HepG2 (cell line): ENCODE data around the gene SMG7. TPM values are rescaled to one million over a fixed set of nuclear protein-coding genes. Genes with fewer than 3 reads are reported as not detected.

Experiments
- BCL6 ChIP-seq: IDR thresholded peaks from 2 replicates; pipeline ENCODE4 v1.6.1; 2016; ENCODE audit warnings: missing genetic modification reagents, missing compliant biosample characterization
- CHD2 ChIP-seq: IDR thresholded peaks from 2 replicates; pipeline ENCODE4 v1.6.1; 2011; ENCODE audit warnings: low read depth, low read length, improper control_type of control experiment
- FOXM1 ChIP-seq: sonication (generic); formaldehyde crosslinking; IDR thresholded peaks from 2 replicates; pipeline ENCODE4 v1.5.0; 2020; ENCODE audit warnings: missing genetic modification reagents
- HNF1A ChIP-seq, 2 experiments: sonication (generic) in 1 of 2; formaldehyde crosslinking in 1 of 2; IDR thresholded peaks; 2 replicates each; pipeline versions ENCODE4 v1.4.0 to v1.6.1; 2016 to 2020; ENCODE audit warnings: borderline replicate concordance in 1 of 2, low read depth in 1 of 2, mild to moderate bottlenecking in 1 of 2, missing genetic modification reagents in 1 of 2
- ISL2 ChIP-seq: sonication (generic); formaldehyde crosslinking; IDR thresholded peaks from 2 replicates; pipeline ENCODE4 v1.5.0; 2020; ENCODE audit warnings: missing genetic modification reagents
- JUN ChIP-seq: sonication (generic); formaldehyde crosslinking; IDR thresholded peaks from 2 replicates; pipeline ENCODE4 v1.4.0; 2020; ENCODE audit warnings: mild to moderate bottlenecking, missing genetic modification reagents
- KLF11 ChIP-seq: IDR thresholded peaks from 2 replicates; pipeline ENCODE4 v1.6.1; 2016; ENCODE audit warnings: missing compliant biosample characterization
- NCOA1 ChIP-seq: sonication (generic); formaldehyde crosslinking; IDR thresholded peaks from 2 replicates; pipeline ENCODE4 v1.9.0; 2021; ENCODE audit warnings: missing genetic modification reagents
- NFYC ChIP-seq: IDR thresholded peaks from 2 replicates; pipeline ENCODE4 v1.6.1; 2016; ENCODE audit warnings: missing genetic modification reagents, missing compliant biosample characterization
- POLR2A ChIP-seq, 2 experiments: IDR thresholded peaks; 2 replicates each; pipeline ENCODE4 v1.6.1; 2011; ENCODE audit warnings: low read depth in 2 of 2, low read length in 2 of 2, mild to moderate bottlenecking in 1 of 2, moderate library complexity in 1 of 2; ENCODE audit not compliant: insufficient read depth in 1 of 2
- RBAK ChIP-seq: sonication (generic); formaldehyde crosslinking; IDR thresholded peaks from 2 replicates; pipeline ENCODE4 v1.5.1; 2020; ENCODE audit warnings: mild to moderate bottlenecking, missing genetic modification reagents
- TFDP2 ChIP-seq: sonication (generic); formaldehyde crosslinking; IDR thresholded peaks from 2 replicates; pipeline ENCODE4 v1.4.0; 2020; ENCODE audit warnings: missing genetic modification reagents
- ZNF225 ChIP-seq: sonication (generic); formaldehyde crosslinking; IDR thresholded peaks from 2 replicates; pipeline ENCODE4 v1.4.0; 2020; ENCODE audit warnings: mild to moderate bottlenecking, missing genetic modification reagents
- ZNF484 ChIP-seq: sonication (generic); formaldehyde crosslinking; IDR thresholded peaks from 2 replicates; pipeline ENCODE4 v1.5.1; 2020; ENCODE audit warnings: mild to moderate bottlenecking, low read depth, missing genetic modification reagents, borderline replicate concordance
- ZNF556 ChIP-seq: sonication (generic); formaldehyde crosslinking; IDR thresholded peaks from 2 replicates; pipeline ENCODE4 v1.4.0; 2020; ENCODE audit warnings: mild to moderate bottlenecking, missing genetic modification reagents, borderline replicate concordance
- ZNF747 ChIP-seq: sonication (generic); formaldehyde crosslinking; IDR thresholded peaks from 2 replicates; pipeline ENCODE4 v1.8.1; 2023; ENCODE audit warnings: missing genetic modification reagents, mild to moderate bottlenecking, borderline replicate concordance
- polyA plus RNA-seq, 8 experiments: library from polyadenylated mRNA; depleted of rRNA in 3 of 8; stranded (reverse) in 7 of 8; unstranded in 1 of 8; fragments of >200 nt; fragmentation: Illumina TruSeq in 4 of 8; extraction: Trizol in 4 of 8; gene quantifications; 2 replicates each; pipeline versions ENCODE4 v1.2.1 to v1.2.3, GENCODE V29; 2011 to 2016; ENCODE audit warnings: low read depth in 4 of 8, missing spikeins in 1 of 8, mixed read lengths in 1 of 8; ENCODE audit not compliant: insufficient read depth in 1 of 8
- total RNA-seq, 5 experiments: library from RNA; depleted of rRNA; stranded (reverse); fragments of >200 nt; fragmentation: Illumina TruSeq; extraction: Trizol; gene quantifications; 2 replicates each; pipeline ENCODE4 v1.2.3, GENCODE V29; 2016; ENCODE audit warnings: low read depth in 1 of 5
- TF ChIP-seq, protein P1 (sequence below): sonication (generic); formaldehyde crosslinking; IDR thresholded peaks from 2 replicates; pipeline ENCODE4 v1.8.0; 2022; ENCODE audit warnings: mild to moderate bottlenecking, missing genetic modification reagents; ENCODE audit not compliant: insufficient replicate concordance
- TF ChIP-seq, protein P2 (sequence below): sonication (generic); formaldehyde crosslinking; IDR thresholded peaks from 2 replicates; pipeline ENCODE4 v1.5.1; 2020; ENCODE audit warnings: mild to moderate bottlenecking, missing genetic modification reagents, moderate library complexity

The SMG7 gene
- total and polyA plus RNA-seq, 2 of the 13 experiments (the other 11 are each of a cell fraction or from before 2014, with no cell fraction given), result 14.9 to 27.9 TPM

DNA sequence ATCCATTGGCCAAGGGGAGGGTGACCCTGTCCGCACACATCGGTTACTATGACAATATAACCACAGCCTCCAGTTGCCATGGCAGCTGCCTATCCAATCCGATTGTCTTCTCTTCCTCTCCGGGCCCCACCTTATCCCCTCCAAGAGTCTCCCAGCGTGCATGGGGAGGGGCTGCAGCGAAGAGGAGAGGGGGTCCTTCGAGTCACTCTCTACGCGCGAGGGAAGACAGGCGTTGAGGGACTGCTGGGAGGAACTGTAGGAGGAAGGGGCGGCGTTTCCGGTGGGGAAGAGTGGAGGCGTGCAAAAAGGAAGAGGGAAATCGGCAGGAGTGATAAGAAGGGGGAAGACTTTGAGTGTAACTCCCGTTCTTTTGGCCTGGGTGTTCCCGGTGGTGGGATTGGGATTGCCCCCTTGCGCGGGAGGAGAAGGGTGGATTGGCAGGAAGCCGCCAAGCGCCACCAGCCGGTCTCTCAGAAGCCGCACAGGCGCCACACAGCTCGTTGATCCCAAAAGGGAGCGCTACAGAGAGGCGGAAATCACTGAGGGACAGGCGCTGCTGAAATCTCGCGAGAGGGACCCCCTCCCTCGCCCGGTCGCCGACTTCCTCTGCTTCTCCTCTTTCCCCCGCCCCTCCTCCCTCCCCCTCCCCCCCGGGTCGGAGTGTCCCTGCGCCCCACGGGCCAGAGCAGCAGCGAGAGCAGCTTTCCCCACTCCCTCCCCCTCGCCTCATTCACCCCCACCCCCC lies 384 bp upstream of the SMG7 start (continued):
- TF ChIP-seq HNF1A (IDR thresholded peaks at IDR 0.05; ENCODE audit: low read depth) (peak; percentile 18; the same call in 1 of the 2 replicates), HNF1A (CRISPR knock-in tag; IDR thresholded peaks at IDR 0.05; ENCODE audit: borderline replicate concordance) (peak; percentile 40; the same call in 1 of the 2 replicates), ZNF747 (peak; percentile 35; the same call in 1 of the 2 replicates), ISL2 (CRISPR knock-in tag) (no peak; the same call in 1 of the 2 replicates), FOXM1 (CRISPR knock-in tag) (0 out of 2 replicates have a peak, but pooled peaks have one; percentile 43), NFYC (CRISPR knock-in tag) (peak; percentile 76), ZNF556 (CRISPR knock-in tag) (peak; percentile 18; the same call in 1 of the 2 replicates), POLR2A (IDR thresholded peaks at IDR 0.05; ENCODE audit: insufficient read depth in 1 of 2, low read depth in 2 of 2, low read length in 2 of 2) (peak; percentile 50 to 64; a peak in 3 of 4 replicates), ZNF484 (CRISPR knock-in tag) (no peak), ZNF225 (CRISPR knock-in tag) (no peak), NCOA1 (CRISPR knock-in tag) (no peak), JUN (no peak), KLF11 (CRISPR knock-in tag) (no peak; the same call in 1 of the 2 replicates), TFDP2 (CRISPR knock-in tag) (peak; percentile 53; the same call in 1 of the 2 replicates), BCL6 (CRISPR knock-in tag) (no peak; the same call in 1 of the 2 replicates), RBAK (CRISPR knock-in tag) (no peak; the same call in 1 of the 2 replicates), CHD2 (peak; percentile 93)
- TF ChIP-seq, protein P1, sequence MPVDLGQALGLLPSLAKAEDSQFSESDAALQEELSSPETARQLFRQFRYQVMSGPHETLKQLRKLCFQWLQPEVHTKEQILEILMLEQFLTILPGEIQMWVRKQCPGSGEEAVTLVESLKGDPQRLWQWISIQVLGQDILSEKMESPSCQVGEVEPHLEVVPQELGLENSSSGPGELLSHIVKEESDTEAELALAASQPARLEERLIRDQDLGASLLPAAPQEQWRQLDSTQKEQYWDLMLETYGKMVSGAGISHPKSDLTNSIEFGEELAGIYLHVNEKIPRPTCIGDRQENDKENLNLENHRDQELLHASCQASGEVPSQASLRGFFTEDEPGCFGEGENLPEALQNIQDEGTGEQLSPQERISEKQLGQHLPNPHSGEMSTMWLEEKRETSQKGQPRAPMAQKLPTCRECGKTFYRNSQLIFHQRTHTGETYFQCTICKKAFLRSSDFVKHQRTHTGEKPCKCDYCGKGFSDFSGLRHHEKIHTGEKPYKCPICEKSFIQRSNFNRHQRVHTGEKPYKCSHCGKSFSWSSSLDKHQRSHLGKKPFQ (CRISPR knock-in tag), result peak; percentile 47
- TF ChIP-seq, protein P2, sequence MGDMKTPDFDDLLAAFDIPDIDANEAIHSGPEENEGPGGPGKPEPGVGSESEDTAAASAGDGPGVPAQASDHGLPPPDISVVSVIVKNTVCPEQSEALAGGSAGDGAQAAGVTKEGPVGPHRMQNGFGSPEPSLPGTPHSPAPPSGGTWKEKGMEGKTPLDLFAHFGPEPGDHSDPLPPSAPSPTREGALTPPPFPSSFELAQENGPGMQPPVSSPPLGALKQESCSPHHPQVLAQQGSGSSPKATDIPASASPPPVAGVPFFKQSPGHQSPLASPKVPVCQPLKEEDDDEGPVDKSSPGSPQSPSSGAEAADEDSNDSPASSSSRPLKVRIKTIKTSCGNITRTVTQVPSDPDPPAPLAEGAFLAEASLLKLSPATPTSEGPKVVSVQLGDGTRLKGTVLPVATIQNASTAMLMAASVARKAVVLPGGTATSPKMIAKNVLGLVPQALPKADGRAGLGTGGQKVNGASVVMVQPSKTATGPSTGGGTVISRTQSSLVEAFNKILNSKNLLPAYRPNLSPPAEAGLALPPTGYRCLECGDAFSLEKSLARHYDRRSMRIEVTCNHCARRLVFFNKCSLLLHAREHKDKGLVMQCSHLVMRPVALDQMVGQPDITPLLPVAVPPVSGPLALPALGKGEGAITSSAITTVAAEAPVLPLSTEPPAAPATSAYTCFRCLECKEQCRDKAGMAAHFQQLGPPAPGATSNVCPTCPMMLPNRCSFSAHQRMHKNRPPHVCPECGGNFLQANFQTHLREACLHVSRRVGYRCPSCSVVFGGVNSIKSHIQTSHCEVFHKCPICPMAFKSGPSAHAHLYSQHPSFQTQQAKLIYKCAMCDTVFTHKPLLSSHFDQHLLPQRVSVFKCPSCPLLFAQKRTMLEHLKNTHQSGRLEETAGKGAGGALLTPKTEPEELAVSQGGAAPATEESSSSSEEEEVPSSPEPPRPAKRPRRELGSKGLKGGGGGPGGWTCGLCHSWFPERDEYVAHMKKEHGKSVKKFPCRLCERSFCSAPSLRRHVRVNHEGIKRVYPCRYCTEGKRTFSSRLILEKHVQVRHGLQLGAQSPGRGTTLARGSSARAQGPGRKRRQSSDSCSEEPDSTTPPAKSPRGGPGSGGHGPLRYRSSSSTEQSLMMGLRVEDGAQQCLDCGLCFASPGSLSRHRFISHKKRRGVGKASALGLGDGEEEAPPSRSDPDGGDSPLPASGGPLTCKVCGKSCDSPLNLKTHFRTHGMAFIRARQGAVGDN, result no peak; the same call in 1 of the 2 replicates
